GM18909 (cell line): ENCODE data around the gene TTC39A.

ENCODE experiments used
- ATAC-seq: cut with Tn5 transposase; IDR thresholded peaks from one replicate; pipeline ENCODE4 v1.9.1; 2021; ENCODE audit warnings: mild to moderate bottlenecking; ENCODE audit not compliant: unreplicated experiment, poor library complexity

TTC39A gene

GRCh38 chr1:51317798-51318197 is 12.6 kb downstream of the TTC39A start:
- no peak for ATAC-seq

GRCh38 chr1:51316846-51317120 is 13.6 kb downstream of the TTC39A start:
- ATAC-seq = no peak

- ATAC-seq = no peak
Measured at GRCh38 chr1:51316113-51316845, 14.1 kb downstream of the TTC39A start.

- ATAC-seq = no peak
Measured at GRCh38 chr1:51314974-51315373, 15.4 kb downstream of the TTC39A start.

GRCh38 chr1:51313961-51314777 is 16.2 kb downstream of the TTC39A start:
- peak; percentile 48 for ATAC-seq

GRCh38 chr1:51313268-51313852 is 17.0 kb downstream of the TTC39A start:
- no peak for ATAC-seq

GRCh38 chr1:51312718-51313117 is 17.6 kb downstream of the TTC39A start:
- no peak for ATAC-seq

- no peak for ATAC-seq
Measured at GRCh38 chr1:51311826-51312225, 18.5 kb downstream of the TTC39A start.

- no peak for ATAC-seq
Measured at GRCh38 chr1:51310871-51311613, 19.3 kb downstream of the TTC39A start.

- ATAC-seq = no peak
Measured at GRCh38 chr1:51309291-51309690, 21.1 kb downstream of the TTC39A start.

- no peak for ATAC-seq
Measured at GRCh38 chr1:51308636-51309035, 21.7 kb downstream of the TTC39A start.

GRCh38 chr1:51306950-51307349 is 23.4 kb downstream of the TTC39A start:
- ATAC-seq = no peak

GRCh38 chr1:51305371-51305823 is 25.0 kb downstream of the TTC39A start:
- no peak for ATAC-seq

GRCh38 chr1:51304360-51304759 is 26.0 kb downstream of the TTC39A start:
- no peak for ATAC-seq

GRCh38 chr1:51303751-51304251 is 26.6 kb downstream of the TTC39A start:
- ATAC-seq = no peak

GRCh38 chr1:51303315-51303714 is 27.0 kb downstream of the TTC39A start:
- no peak for ATAC-seq

- no peak for ATAC-seq
Measured at GRCh38 chr1:51302746-51303145, 27.6 kb downstream of the TTC39A start.

- ATAC-seq = no peak
Measured at GRCh38 chr1:51302270-51302669, 28.1 kb downstream of the TTC39A start.

- ATAC-seq = no peak
Measured at GRCh38 chr1:51301844-51302162, 28.6 kb downstream of the TTC39A start.

- peak; percentile 34 for ATAC-seq
Measured at GRCh38 chr1:51301152-51301843, 29.1 kb downstream of the TTC39A start.
